Right lobe of liver (tissue), 6 donors: ENCODE results near the gene RGPD6. TPM values are rescaled to one million over a fixed set of nuclear protein-coding genes. Genes with fewer than 3 reads are reported as not detected.
"Not testable (repeated sequence)": the region's sequence is repeated elsewhere in the genome, so short reads cannot be mapped to it uniquely, and the experiment has no call there.

ENCODE experiments used
- ATAC-seq, 4 donors: fragments of 200-7000 bp; cut with Tn5 transposase; one replicate each; pipeline ENCODE4 v1.9.1; 2020; ENCODE audit warnings: mild to moderate bottlenecking in 4 of 4, moderate library complexity in 4 of 4
- DNase-seq, 3 donors: peaks; one replicate each; pipeline ENCODE4 v3.0.0-alpha.2; 2020
- H3K27ac ChIP-seq, 3 donors: fragments of 200-600 bp; one replicate each; pipeline ENCODE4 v1.8.0; 2022
- H3K27me3 ChIP-seq, 2 donors: fragments of 200-600 bp; one replicate each; pipeline ENCODE4 v1.8.0; 2022
- H3K36me3 ChIP-seq, 4 donors: fragments of 200-600 bp; sonication (generic) in 1 of 4; one replicate each; pipeline versions ENCODE4 v1.5.1 to v1.8.0; 2017 to 2022; ENCODE audit warnings: control low read depth in 1 of 4
- H3K4me1 ChIP-seq, 4 donors: fragments of 200-600 bp; sonication (generic) in 1 of 4; one replicate each; pipeline versions ENCODE4 v1.5.1 to v1.8.0; 2017 to 2022; ENCODE audit warnings: control low read depth in 1 of 4
- H3K4me3 ChIP-seq, 3 donors: fragments of 200-600 bp; one replicate each; pipeline ENCODE4 v1.8.0; 2022
- H3K9me3 ChIP-seq, 4 donors: fragments of 200-600 bp; sonication (generic) in 1 of 4; one replicate each; pipeline versions ENCODE4 v1.5.1 to v1.8.0; 2017 to 2022; ENCODE audit warnings: control low read depth in 1 of 4
- WGBS: methylation state at CpG from one replicate; pipeline ENCODE4 v1.1.6; 2018; ENCODE audit warnings: low coverage, low lambda C conversion rate; ENCODE audit not compliant: insufficient coverage; ENCODE audit errors: missing lambda C conversion rate; 5-methylcytosine and 5-hydroxymethylcytosine counted together
- intact Hi-C, 2 donors: fragments of 100-400 bp; cut with DNase I; formaldehyde crosslinking; loops; one replicate each; pipeline versions ENCODE4 v1.11.2 to v1.14.1; 2022
- total RNA-seq, 6 experiments: library from RNA; depleted of rRNA in 2 of 6; stranded (reverse); fragments of >200 nt in 2 of 6; fragmentation: NEBNext Ultra II Directional in 3 of 6; extraction: Animal tissue kit (Norgen Biotek cat#: 25700) in 3 of 6; gene quantifications; one replicate each; pipeline versions ENCODE4 v1.1.0 to v1.2.4, GENCODE V29; 2016 to 2023
- donor health status: DM: no; HTN: yes; CAD: no.
- donor health status: DM: no; HTN: no; CAD: no.
- donor health status: DM: no; HTN: no; CAD: no.
- donor health status: DM: no; HTN: yes; CAD: no.
- donor health status: DM: no; HTN: yes; CAD: no.

Gene RGPD6
- total RNA-seq, 6 experiments from 2014 or later, result 7.1 to 19.1 (median 10.5) TPM

GRCh38 chr2:110589677-110590330 lies 12.8 kb upstream of the RGPD6 start:
- DNase-seq, H3K27me3 ChIP-seq, intact Hi-C loops, H3K36me3 ChIP-seq, ATAC-seq, H3K9me3 ChIP-seq, H3K27ac ChIP-seq, H3K4me1 ChIP-seq, H3K4me3 ChIP-seq: not testable (repeated sequence)
- no CpG with 5 or more reads among the region's 15 CpGs for WGBS

DNA sequence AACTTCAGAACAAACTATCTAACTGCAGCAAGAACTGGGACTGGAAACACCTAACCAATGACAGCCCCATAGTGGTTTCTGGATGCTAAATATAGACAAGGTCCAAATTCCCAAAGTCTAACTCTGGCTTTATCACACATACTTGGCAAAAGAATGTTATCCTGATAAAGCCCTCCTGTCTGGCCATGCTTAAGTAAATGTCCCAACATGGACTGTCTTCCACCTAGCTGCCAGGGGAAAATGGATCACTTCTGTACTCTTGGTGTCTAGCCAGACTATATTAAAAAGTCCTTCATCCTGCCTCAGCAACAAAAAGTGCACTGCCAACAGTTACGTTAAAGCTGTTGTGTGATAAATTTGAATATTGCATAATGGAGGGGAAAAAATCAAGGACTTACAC lies 11.5 kb upstream of the RGPD6 start:
- H3K9me3 ChIP-seq, H3K27me3 ChIP-seq, H3K4me3 ChIP-seq, intact Hi-C loops, H3K36me3 ChIP-seq, H3K27ac ChIP-seq, H3K4me1 ChIP-seq, DNase-seq: not testable (repeated sequence)
- no CpG with 5 or more reads among the region's 1 CpG for WGBS
- ATAC-seq, result peak; percentile 88 to 93 (median 91)

- intact Hi-C loops, H3K27ac ChIP-seq, H3K4me3 ChIP-seq, H3K4me1 ChIP-seq, H3K27me3 ChIP-seq, ATAC-seq, DNase-seq, H3K36me3 ChIP-seq, H3K9me3 ChIP-seq: not testable (repeated sequence)
- WGBS, result no CpG with 5 or more reads among the region's 12 CpGs
These were observed 2.4 kb upstream of the RGPD6 start for GRCh38 chr2:110579216-110579965.

- no CpG with 5 or more reads among the region's 1 CpG for WGBS
- H3K27ac ChIP-seq, H3K36me3 ChIP-seq, H3K4me1 ChIP-seq, H3K4me3 ChIP-seq, intact Hi-C loops, H3K9me3 ChIP-seq, H3K27me3 ChIP-seq, DNase-seq: not testable (repeated sequence)
- peak; percentile 67 to 76 (median 70) for ATAC-seq
These were observed 1.4 kb upstream of the RGPD6 start for GRCh38 chr2:110578429-110578828.

- H3K27me3 ChIP-seq, H3K27ac ChIP-seq, intact Hi-C loops, DNase-seq, H3K9me3 ChIP-seq, H3K4me3 ChIP-seq, H3K4me1 ChIP-seq, H3K36me3 ChIP-seq: not testable (repeated sequence)
- peak; percentile 95 to 97 (median 96) for ATAC-seq
- no CpG with 5 or more reads among the region's 8 CpGs for WGBS
These were observed 77.2 kb downstream of the RGPD6 start for GRCh38 chr2:110499755-110500377.

GRCh38 chr2:110496027-110496426 lies 81.0 kb downstream of the RGPD6 start:
- intact Hi-C loops, ATAC-seq, H3K9me3 ChIP-seq, H3K4me1 ChIP-seq, H3K27ac ChIP-seq, H3K4me3 ChIP-seq, DNase-seq, H3K36me3 ChIP-seq, H3K27me3 ChIP-seq: not testable (repeated sequence)
- WGBS, result no CpG with 5 or more reads among the region's 6 CpGs

GRCh38 chr2:110494488-110494887 lies 82.5 kb downstream of the RGPD6 start:
- DNase-seq, H3K9me3 ChIP-seq, H3K36me3 ChIP-seq, H3K4me1 ChIP-seq, H3K27me3 ChIP-seq, H3K27ac ChIP-seq, ATAC-seq, intact Hi-C loops, H3K4me3 ChIP-seq: not testable (repeated sequence)
- WGBS, result no CpG with 5 or more reads among the region's 3 CpGs

DNA sequence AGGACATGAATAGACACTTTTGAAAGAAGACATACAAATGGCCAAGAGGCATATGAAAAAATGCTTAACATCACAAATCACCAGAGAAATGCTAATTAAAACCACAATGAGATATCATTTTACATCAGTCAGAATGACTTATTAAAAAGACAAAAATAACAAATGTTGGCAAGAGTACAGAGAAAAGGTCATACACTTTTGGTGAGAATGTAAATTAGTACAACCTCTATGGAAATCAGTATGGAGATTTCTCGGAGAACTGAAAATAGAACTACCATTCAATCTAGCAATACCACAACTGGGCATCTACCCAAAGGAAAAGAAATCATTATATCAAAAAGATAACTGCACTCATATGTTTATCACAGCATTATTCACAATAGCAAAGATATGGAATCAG lies 88.0 kb downstream of the RGPD6 start:
- H3K9me3 ChIP-seq, H3K27ac ChIP-seq, H3K27me3 ChIP-seq, H3K36me3 ChIP-seq, DNase-seq, ATAC-seq, H3K4me3 ChIP-seq, intact Hi-C loops, H3K4me1 ChIP-seq: not testable (repeated sequence)
- no CpG with 5 or more reads among the region's 1 CpG for WGBS

DNA sequence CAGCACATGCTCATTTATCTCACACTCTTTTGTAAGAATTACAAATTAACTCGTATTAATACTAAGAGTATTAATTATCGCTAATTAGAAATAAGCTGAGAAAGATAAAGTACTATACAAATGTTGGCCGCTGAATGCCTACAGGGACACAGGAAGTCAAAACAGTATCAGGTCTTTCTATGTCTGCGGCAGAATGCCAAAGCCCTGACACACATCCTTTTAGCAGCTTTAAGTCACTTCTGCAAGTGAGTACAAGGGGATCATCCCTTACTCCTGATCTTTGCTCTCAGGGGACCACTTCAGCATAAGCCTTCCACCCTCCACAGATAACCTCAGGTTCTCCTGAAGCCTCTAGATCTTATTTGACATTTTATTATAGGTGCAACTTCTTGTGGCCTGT lies 94.3 kb downstream of the RGPD6 start:
- ATAC-seq, DNase-seq, H3K4me3 ChIP-seq, H3K27ac ChIP-seq, H3K36me3 ChIP-seq, H3K4me1 ChIP-seq, H3K27me3 ChIP-seq, intact Hi-C loops, H3K9me3 ChIP-seq: not testable (repeated sequence)
- no CpG with 5 or more reads among the region's 4 CpGs for WGBS

DNA sequence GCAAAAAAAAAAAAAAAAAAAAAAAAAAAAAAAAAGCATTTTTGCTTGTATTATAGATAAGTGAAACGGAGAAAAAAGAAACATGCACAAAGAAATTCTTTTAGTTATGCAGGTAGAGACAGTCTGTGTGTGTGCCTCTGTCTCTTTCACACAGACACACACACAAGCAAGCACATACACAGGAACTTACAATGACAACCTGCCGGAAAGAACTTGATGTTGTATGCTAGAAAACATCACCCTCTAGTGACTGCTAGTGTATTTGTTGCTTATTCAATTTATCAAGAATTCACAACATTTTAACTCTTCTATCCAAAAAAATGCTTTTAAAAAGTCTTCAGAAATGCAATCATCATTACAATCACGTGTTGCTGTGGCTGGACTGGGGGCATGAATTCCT lies 95.8 kb downstream of the RGPD6 start:
- ATAC-seq, result peak; percentile 71 to 79 (median 75)
- DNase-seq, H3K4me1 ChIP-seq, H3K36me3 ChIP-seq, H3K27ac ChIP-seq, intact Hi-C loops, H3K9me3 ChIP-seq, H3K4me3 ChIP-seq, H3K27me3 ChIP-seq: not testable (repeated sequence)
- no CpG with 5 or more reads among the region's 3 CpGs for WGBS

DNA sequence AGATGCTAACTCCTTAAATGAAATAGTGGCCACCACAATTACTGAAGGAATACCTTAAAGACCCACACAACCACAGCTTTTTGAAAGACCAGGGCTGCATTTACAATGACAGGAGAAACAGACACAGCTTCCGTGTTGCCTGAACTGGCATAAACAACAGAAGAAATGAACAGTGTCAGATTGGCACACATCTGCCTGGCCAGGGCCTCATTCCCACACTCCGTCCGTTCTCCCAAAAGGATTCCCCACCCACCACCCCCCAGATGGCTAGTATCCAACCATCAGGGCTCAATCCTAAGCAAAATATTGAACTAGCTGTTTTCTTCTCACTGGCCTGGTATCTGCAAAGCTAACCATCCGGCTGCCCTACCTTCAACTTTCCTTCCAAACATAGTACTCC lies 96.9 kb downstream of the RGPD6 start:
- H3K27me3 ChIP-seq, H3K36me3 ChIP-seq, ATAC-seq, H3K27ac ChIP-seq, DNase-seq, H3K4me3 ChIP-seq, H3K4me1 ChIP-seq, H3K9me3 ChIP-seq, intact Hi-C loops: not testable (repeated sequence)
- no CpG with 5 or more reads among the region's 4 CpGs for WGBS
